Right lung (tissue), 5 donors: ENCODE results near the gene LTO1. TPM values are rescaled to one million over a fixed set of nuclear protein-coding genes. Genes with fewer than 3 reads are reported as not detected.
A peak's percentile ranks its signal among the peaks of the same experiment; 100 is the strongest.

Experiments
- DNase-seq, 2 donors: peaks; one replicate each; pipeline ENCODE4 v3.0.0-alpha.2; 2013
- polyA plus RNA-seq, 5 donors: library from polyadenylated mRNA; unstranded; fragments of 120-200 nt; gene quantifications; one replicate each; pipeline versions ENCODE4 v1.2.1 to v1.2.3, GENCODE V29; 2013; ENCODE audit warnings: inconsistent platforms in 1 of 5, low replicate concordance in 1 of 5; ENCODE audit not compliant: insufficient read length in 5 of 5, insufficient read depth in 1 of 5

LTO1 gene
- polyA plus RNA-seq, 5 donors: 26.2 to 37.7 (median 27.0) TPM

DNA sequence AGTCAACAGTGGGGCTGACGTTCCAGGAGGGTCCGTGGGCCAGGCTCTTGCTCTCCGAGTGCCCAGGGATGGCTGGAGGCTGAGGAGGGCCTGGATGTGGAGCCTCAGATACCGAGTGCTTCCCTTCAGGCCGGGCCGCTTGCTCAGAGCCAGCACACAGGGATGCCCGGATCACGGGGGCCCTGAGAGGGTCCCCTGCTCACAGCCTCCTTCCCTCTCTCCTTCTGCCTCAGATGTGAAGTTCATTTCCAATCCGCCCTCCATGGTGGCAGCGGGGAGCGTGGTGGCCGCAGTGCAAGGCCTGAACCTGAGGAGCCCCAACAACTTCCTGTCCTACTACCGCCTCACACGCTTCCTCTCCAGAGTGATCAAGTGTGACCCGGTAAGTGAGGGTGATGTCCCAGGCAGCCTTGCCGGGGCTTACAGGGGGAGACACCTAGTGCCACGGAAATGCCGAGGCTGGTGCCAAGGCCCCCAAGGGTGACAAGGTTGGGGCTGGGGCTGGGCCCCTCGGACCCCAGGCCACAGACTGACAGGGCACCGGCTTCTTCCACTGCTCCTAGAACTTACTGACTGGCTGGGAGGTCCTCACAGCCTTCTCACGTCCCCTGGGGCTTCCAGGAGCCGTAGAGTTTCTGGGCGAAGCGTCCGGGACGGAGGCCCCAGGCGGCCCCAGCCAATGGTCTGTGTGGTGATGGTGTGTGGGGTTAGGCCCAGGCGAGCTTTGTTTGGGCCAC is 27.2 kb downstream of the LTO1 start:
- DNase-seq: no peak

DNA sequence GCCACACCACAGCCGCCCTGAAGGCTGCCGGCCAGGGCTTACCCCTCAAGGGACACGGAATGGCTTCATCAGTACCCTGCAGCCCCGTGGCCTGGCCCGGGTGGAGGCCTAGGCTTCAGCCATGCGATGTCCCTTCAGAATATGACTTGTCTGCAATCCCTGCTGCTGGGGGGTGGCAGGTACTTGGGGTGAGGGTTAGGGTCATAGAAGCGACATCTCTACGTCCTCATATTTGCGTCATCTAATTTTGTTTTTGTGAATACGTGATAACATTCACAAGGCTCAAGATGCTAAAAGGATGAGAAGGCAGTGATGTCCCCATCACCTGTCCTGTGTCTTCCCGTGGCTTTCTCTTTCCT is 27.8 kb downstream of the LTO1 start:
- no peak for DNase-seq

DNA sequence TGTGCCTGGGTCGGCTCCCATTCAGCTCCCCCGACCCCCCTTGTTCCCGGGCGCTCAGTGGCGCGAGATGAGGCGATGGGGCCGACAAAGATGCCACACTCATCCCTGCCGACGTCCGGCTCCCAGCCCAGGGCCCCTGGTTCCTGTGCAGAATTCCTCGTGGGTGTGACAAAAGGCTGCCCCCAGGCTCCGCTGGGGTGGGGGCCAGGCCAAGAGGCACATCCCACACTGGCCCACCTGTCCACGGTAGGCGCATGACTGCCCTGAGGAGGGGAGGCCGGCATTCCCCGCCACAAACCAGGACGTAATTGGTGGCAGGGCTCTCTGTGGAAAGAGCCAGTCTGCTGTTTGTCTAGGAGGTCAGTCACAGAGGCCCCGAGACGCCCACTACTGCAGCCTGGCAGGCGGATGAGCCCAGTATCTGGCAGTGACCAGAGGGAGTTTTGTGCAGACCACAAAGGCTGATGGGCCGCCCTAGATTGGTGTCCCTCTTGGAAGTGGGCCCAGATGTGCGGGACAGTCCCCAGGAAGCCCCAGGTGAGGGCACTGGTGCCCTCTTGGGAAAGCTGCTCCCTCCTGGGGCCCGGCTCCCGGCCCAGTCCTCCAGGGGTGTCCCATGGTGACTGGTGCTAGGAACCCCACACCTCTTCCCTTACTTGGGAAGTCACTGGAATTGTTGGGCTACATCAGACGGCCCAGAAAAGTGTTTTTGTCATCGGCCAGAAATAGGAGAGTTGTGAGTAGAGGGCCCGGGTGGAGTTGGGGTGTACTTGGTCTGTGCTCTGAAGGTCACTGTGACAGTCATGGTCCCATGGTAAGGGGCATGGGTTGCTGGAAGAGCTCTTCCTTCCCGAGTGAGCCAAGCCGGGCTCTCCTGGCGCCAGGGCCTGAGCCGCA is 28.4 kb downstream of the LTO1 start:
- no peak for DNase-seq

DNA sequence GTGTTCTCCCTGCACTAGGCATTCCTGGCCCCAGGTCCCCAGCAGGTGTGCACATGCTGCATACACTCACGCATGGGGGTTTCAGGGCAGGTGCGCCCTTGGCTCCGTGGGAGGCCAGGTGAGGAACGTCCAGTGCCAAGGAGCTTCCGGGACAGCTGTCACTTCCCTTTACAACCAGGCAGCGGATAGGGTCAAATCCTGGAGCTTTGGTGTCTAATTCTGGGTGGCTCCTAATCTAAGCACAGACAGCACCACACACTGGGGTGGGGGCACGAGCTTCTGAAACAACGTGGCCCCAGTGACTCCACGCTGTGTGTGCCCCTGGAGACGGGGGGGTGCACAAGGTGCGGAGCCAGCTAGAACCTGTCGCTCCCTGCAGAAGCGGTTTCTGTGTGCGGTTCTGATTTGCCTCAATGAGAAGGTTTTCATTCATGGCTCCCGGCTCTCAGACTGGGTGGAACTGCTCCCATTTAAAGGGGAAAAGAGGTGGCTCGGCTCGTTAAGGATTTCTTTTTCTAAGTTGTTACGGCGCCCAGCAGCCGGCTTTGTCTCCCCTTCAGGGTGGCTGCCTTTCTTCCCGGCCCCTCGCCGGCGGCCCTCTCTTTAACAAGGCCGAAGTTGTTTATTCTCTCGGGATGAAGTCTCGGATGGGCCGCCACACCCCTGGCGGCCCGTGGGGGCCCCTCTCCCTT is 29.2 kb downstream of the LTO1 start:
- DNase-seq: no peak

DNA sequence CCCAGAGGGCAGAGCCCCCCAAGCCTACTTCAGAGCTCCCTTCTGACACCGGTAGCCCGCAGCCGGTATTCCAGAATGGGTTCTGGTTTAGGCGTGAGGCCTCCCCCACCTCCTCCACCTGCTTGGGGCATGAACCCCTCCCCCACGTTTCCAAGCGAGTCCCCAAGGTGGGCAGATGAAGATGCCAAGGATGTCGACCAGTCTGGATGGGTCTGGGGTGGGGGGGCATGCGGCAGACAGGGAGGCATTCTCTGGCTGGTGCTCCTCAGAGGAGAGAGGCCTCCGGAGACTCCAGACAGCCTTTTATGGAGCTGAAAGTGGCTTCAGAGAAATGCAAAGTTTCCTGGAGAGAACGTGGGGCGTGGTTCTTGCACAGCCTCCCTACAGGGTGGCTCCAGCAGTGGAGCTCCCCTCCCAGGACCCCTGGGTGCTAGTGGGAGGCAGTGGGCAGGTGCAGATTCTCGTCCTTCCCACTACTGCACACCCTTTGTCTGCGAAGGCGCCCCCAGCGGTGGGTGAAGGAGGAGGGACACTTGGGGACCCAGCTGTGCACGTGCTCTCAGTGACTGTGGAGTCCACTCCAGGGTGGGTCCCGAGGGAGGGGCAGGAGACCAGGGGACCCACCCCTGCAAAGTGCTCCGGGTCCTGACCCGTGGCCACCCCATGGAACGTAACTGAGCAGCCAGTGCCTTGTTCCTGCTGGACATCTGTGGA is 30.0 kb downstream of the LTO1 start:
- no peak for DNase-seq

DNA sequence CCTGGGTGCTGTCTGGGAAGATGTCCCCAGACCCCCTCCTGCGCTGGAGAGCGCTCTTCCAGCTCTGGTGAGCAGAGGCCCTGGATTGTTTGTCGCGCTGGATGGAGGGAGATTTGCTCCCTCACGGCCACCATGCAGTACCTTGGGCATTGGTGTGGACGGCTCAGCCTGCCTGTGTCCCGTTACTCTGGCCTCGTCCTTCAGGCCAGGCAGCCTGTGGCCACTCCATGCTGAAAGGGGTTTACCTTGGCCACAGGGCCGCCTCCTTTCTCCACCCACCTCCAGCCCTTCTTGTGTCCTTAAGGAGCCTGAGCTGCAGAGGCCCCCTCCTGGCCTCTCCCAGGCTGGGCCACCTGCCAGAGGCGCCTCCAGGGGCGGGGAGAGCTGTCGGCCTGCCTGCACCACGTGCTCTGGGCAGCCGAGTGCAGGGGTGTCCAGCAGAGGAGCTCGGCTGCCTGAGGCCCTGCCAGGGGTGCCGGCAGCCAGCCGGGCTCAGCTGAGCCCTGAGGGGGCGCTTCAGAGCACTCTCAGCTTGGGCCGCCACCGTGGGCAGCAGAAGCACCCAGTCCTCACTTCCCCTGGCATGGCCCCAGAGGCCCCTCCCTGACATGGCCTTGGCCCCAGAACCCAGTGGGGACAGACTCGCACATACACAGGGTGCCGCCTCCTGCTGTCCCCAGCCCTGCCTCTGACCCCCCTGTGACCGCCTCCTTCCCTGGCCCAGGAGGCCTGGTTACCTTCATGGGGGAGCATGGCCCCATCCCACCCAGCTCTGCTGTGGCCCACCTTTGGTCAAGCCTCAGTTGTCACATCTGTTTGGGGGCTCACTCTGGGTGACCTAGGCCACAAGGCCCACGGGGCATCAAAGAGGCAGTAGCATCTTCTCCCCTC is 30.8 kb downstream of the LTO1 start:
- DNase-seq: peak; percentile 87 to 88

DNA sequence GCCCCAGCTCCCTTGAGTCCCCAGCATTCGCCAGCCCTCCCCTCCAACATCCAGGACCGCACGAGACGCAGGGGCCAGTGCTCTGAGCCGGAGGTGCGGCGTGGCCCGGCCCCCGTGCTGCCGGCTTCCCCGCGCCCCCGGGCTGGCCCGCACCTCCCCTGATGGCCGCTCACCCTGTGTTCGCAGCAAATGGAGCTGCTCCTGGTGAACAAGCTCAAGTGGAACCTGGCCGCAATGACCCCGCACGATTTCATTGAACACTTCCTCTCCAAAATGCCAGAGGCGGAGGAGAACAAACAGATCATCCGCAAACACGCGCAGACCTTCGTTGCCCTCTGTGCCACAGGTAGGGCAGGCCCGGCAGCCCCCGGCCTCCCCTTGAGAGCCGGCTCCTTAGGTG is 31.5 kb downstream of the LTO1 start:
- DNase-seq: no peak

DNA sequence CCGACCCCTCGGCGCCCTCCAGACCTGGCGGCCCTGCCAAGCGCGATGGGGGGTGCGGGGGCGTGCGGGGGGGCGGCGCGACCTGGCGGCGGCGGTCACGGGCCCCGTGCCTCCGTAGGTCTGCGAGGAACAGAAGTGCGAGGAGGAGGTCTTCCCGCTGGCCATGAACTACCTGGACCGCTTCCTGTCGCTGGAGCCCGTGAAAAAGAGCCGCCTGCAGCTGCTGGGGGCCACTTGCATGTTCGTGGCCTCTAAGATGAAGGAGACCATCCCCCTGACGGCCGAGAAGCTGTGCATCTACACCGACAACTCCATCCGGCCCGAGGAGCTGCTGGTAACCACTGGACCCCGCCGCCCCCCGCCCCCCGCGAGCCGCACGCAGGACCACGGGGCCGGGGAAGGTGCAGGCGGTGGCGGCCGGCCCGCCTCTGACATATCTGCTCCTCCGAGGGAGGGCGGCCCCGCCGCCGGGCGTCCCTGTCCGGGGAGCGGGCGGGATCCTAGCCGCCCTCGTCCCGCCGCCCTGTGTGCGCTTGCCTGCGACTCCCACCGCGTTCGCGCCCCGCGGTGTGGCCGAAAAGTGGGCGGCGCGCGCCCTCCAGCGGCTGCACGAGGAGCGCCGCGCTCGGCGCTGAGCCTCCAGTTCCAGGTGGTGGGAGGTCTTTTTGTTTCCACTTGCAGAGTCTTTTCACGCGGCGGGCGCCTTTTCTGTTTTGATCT is 32.1 kb downstream of the LTO1 start:
- DNase-seq: peak; percentile 84 to 86

DNA sequence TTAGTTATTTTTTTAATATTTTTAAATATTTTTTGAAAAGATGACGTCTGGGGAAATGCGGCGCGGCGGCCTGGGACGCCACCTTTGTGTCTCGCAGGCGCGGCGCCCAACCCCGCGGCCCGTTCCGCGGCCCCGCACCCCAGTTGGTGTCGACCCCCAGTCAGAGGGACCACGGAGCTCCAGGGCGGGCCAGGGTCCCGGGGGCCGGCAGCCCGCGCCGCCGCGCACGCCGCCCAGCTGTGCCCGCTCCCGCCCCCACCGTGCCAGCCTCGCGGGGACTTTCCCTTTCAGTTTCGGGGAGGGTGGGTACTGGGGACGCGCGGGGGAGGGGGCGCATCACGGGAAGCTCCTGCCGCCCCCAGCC is 32.6 kb downstream of the LTO1 start:
- no peak for DNase-seq

DNA sequence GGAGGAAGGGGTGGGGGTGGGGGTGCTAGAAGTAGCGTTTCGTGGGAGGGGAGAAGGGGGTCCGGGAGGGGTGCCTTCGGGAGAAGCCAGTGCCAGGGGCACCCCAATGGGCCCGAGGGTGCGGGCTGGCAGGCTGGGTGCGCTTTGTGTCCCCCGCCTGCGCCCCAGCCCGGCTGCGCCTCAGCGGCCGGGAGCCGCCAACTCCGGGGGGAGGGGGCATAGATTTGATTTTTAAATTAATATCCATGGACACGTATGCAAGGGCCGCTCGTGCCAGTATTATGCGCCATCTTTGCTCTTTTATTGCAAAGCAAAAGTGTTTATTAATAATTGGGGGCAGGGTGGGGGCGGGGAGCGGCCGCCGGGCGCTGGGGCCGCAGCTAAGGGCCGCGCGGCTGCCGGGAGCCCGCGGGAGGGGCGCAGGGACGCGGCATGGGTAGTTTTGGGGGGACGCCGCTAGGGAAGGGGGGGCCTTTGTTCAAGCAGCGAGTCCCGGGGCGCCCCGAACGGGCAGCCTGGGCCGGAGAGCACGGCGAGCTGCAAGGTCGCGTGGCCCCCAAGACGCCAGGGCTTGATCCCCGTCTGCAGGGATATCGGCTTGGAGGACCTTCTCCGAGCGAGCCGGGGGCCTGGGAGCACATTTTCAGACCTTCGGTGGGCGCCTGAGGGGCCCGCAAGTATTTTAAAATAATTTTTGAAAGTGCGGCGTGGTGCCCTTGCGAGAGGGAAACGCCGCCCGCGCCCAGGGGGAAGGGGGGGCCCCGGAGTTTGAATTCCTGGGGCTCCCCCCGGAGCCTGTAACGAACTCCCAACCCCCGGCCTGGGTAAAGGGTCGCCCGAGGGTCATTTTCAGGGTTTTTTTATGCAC is 33.2 kb downstream of the LTO1 start:
- no peak for DNase-seq

DNA sequence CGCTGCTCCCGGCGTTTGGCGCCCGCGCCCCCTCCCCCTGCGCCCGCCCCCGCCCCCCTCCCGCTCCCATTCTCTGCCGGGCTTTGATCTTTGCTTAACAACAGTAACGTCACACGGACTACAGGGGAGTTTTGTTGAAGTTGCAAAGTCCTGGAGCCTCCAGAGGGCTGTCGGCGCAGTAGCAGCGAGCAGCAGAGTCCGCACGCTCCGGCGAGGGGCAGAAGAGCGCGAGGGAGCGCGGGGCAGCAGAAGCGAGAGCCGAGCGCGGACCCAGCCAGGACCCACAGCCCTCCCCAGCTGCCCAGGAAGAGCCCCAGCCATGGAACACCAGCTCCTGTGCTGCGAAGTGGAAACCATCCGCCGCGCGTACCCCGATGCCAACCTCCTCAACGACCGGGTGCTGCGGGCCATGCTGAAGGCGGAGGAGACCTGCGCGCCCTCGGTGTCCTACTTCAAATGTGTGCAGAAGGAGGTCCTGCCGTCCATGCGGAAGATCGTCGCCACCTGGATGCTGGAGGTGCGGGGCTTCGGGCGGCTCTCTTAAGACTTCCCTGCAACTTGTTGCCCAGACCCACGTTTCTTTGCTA is 34.1 kb downstream of the LTO1 start, which contains the start of gene CCND1:
CCND1 (plus strand) TSS at position 162 of the 587 bp plus-strand sequence; CDS start at position 320, 158 bp downstream.
- peak; percentile 87 to 88 for DNase-seq

DNA sequence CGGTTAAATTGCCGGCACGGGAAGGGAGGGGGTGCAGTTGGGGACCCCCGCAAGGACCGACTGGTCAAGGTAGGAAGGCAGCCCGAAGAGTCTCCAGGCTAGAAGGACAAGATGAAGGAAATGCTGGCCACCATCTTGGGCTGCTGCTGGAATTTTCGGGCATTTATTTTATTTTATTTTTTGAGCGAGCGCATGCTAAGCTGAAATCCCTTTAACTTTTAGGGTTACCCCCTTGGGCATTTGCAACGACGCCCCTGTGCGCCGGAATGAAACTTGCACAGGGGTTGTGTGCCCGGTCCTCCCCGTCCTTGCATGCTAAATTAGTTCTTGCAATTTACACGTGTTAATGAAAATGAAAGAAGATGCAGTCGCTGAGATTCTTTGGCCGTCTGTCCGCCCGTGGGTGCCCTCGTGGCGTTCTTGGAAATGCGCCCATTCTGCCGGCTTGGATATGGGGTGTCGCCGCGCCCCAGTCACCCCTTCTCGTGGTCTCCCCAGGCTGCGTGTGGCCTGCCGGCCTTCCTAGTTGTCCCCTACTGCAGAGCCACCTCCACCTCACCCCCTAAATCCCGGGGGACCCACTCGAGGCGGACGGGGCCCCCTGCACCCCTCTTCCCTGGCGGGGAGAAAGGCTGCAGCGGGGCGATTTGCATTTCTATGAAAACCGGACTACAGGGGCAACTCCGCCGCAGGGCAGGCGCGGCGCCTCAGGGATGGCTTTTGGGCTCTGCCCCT is 34.7 kb downstream of the LTO1 start:
- no peak for DNase-seq

DNA sequence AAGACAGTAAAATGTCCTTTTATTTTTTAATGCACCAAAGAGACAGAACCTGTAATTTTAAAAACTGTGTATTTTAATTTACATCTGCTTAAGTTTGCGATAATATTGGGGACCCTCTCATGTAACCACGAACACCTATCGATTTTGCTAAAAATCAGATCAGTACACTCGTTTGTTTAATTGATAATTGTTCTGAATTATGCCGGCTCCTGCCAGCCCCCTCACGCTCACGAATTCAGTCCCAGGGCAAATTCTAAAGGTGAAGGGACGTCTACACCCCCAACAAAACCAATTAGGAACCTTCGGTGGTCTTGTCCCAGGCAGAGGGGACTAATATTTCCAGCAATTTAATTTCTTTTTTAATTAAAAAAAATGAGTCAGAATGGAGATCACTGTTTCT is 35.3 kb downstream of the LTO1 start:
- no peak for DNase-seq

DNA sequence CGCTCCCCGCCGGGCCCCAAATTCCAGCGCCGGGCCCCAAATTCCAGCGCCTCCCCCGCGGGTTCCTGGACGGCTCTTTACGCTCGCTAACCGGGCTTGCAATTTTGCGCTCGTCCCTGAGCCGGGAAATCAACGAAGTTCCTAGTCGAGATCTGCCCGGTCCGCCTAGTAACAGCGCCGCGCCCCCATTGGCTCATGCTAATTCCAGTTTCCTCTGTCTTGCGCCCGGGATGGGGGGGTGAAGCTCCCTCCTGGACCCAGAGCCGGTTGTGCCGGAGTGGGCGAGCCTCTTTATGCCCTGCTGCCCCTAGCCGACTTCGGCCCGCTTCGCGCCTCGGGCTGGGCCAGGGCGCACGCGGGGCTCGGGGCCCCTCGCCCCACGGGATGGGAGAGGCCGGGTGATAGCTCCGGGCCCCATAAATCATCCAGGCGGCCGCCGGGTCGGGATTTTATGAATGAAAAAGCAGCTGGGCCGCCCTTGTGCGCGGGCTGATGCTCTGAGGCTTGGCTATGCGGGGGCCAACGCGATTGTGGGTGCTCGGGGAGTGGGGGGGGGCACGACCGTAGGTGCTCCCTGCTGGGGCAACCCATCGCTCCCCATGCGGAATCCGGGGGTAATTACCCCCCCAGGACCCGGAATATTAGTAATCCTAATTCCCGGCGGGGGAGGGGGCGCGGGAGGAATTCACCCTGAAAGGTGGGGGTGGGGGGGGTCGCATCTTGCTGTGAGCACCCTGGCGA is 36.0 kb downstream of the LTO1 start:
- DNase-seq: peak; percentile 94 to 95

DNA sequence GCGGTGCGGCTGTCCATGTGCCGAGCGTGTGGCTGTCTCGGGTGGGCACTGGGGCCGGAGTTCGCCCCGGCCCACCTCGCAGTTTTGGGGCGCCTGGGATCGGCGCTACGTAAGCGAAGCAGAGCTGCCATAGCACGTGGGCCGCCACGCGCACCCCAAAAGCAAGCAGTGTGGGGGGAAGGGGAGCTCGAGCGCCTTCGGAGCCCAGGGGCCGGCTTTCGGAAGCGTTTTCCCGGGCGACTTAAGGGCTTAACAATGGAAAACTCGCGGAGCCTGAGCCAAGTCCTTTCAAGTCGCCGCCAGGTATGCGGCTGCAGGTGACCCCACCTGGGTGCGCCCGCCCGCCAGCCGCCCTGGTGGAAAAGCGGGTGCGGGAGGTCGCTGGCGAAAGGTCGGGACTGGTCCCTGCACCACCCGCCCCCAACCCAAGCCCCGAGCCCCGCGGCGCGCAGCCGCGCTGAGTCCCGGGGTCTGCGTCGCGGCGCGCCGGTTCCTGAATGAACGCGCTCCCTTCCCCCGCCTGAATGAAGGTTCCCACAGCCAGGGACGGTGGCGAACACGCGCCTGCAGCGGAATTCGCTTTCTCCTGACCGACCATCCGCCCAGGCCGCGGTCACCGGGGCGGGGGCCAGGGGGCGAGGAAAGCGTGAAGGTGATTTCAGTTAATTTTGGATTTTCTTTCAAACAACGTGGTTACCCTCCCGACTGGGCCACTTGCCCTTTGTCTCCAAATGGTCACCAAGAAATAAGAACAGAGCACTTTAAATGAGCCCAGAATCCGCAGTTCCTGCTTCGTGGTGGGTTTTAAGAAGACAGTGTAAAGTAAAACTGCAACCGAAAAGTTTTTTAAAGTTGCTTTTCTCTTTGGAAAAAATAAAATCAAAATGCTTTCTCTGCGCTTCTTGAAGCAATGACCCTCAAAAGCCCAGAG is 36.9 kb downstream of the LTO1 start:
- peak in 1 of 2 donors; percentile 70 for DNase-seq
